HG03432 (cell line): Measurements from ENCODE around the gene TRIM33.

Experiments
- ATAC-seq: cut with Tn5 transposase; IDR thresholded peaks from one replicate; pipeline ENCODE4 v1.9.1; 2021; ENCODE audit warnings: mild to moderate bottlenecking, moderate library complexity; ENCODE audit not compliant: unreplicated experiment

Gene TRIM33

GRCh38 chr1:114511032-114511785, at the start of gene TRIM33:
Gene TRIM33, minus strand, starts transcription at chr1:114511203. Its CDS starts 127 bp downstream, at chr1:114511076.
- ATAC-seq: peak; percentile 85

DNA sequence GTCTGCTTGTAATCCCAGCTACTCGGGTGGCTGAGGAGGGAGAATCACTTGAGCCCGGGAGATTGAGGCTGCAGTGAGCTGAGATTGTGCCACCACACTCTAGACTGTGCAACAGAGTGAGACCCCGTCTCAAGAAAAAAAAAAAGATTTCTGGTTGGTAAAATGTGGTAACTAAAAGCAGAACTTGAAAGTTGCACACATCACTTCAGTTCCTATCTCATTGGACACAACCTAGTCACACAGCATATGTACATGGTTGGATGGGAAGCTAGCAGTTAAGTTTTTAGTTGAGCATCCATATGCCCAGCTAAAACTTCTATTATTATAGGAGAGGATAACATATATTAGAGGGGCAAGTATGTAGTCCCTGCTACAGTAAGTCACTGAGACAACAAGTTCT, 48.4 kb upstream of the TRIM33 start:
- peak; percentile 45 for ATAC-seq

DNA sequence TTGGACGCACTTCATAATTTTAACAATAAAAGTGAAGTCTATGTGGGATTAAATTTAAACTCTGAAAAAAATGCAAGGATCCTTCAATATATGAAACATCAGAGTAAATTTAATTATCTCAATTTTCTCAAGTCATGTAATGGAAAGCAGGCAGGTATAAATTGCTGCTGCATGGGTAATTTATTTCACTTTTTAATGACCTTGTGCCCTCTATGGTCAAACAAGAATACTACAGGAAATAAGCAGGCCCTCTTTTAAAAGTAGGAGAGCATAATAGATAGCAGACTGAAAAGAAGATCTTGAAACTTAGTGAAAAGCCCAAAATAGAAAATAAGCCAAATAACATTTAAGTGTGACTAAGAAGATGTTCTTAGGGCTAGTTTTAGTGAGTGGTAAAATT, 47.5 kb upstream of the TRIM33 start:
- peak; percentile 71 for ATAC-seq

DNA sequence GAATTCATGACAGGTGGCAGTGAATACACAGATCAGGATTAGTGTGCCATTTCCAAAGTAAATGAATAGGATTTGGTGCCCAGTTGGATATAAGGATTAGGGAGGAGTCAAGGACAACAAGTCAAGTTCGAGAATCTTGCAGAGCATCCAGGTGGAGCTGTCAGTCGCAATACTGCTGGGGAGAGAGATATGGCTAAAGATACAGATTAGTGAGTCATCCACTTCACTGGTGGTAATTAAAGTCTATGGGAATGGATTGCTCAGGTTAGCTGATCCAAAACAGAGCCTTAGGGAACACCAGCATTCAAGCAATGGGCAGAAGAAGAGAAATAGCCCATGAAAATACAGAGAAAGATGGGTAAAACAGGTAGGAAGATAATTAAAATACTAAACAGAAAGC, 43.6 kb upstream of the TRIM33 start:
- ATAC-seq: no peak

DNA sequence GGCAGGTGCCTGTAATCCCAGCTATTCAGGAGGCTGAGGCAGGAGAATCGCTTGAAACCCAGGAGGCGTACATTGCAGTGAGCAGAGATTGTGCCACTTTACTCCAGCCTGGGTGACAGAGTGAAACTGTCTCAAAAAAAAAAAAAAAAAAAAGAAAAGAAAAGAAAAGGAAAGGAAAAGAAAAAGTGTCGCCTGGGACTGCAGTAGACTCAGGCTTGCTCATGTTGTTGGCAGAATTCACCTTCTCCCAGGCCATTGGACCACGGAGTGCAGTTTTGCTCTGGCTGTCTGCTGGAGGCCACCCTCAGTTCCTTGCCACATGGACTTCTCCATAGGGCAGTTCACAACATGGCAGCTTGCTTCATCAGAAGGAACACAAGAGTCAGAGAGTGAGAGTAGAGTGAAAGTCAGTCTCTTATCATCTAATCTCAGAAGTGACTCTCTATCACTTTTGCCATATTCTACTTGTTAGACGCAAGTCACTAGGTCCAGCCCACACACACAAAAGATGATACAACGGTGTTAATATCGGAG, 41.2 kb upstream of the TRIM33 start:
- no peak for ATAC-seq

DNA sequence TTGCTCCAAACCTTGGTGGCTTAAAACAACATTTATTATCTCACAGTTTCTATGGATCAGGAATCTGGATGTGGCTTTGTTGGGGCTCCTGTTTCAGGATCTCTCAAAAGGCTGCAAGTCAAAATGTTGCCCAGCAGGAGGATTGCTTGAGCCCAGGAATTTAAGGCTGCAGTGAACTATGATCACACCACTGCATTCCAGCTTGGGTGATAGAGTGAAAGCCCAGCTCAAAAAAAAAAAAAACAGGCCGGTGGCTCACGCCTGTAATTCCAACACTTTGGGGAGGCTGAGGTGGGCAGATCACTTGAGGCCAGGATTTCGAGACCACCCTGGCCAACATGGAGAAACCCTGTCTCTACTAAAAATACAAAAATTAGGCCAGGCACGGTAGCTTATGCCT, 40.4 kb upstream of the TRIM33 start:
- ATAC-seq: no peak

- no peak for ATAC-seq
These were observed 39.3 kb upstream of the TRIM33 start for GRCh38 chr1:114550336-114550735.

DNA sequence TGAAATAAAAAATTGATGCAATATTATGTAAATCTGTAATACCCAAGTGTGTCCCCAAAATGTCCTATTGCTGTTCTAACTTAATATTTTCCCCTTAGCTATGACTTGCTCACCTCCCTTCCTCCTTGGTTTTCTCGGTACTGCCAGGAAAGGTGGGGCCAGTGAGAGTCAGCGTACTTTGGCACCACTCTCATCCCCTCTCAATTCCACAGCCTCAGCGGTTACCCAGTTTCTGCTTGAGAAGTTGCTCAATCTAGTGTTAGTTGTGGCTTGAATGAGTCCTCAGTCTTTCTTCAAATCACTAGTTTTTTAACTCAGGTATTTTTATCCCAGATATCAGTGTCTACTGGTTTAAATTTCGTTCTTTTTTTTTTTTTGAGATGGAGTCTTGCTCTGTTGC, 38.1 kb upstream of the TRIM33 start:
- no peak for ATAC-seq

- no peak for ATAC-seq
These were observed 36.1 kb upstream of the TRIM33 start for GRCh38 chr1:114547076-114547475.

- no peak for ATAC-seq
These were observed 34.8 kb upstream of the TRIM33 start for GRCh38 chr1:114545796-114546195.

DNA sequence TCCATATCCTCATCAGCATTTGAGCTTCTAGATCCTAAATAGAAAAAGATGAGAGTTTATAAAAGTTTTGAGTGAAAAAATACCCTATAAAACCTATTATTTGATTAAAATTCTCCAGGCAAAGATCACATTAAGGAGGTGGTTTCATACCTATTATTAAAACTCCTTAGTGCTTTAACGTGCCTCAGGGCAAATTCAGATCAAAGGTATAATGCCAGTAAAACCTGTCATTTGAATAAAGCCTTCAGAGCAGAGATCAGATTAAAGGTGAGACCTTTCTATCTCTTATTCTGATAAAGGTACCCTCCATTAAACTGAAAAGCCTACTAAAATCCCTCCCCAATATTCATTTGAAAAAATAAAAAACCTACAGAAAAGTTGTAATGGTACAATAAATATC, 34.3 kb upstream of the TRIM33 start:
- ATAC-seq: no peak

GRCh38 chr1:114540821-114541220, 29.8 kb upstream of the TRIM33 start:
- no peak for ATAC-seq

DNA sequence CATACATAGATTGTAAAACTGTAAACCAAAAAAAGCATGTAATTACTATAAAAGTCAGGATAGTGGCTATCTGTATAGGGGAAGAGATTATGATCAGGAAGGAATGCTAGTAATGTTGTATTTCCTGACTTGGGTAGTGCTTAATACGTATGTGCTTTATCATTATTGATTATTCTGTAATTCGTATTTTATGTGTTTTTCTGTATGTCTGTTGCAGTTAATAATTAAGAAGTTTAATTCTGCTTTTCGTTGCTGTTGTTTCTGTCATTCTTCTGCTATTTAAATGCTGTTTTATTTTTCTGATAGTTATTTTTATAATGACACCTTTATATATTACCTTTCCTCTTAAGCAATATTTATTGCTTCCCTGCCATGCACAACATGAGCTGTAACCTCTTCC, 29.3 kb upstream of the TRIM33 start:
- ATAC-seq: no peak

- no peak for ATAC-seq
These were observed 25.0 kb upstream of the TRIM33 start for GRCh38 chr1:114536043-114536442.

- no peak for ATAC-seq
These were observed 24.4 kb upstream of the TRIM33 start for GRCh38 chr1:114535401-114535800.

DNA sequence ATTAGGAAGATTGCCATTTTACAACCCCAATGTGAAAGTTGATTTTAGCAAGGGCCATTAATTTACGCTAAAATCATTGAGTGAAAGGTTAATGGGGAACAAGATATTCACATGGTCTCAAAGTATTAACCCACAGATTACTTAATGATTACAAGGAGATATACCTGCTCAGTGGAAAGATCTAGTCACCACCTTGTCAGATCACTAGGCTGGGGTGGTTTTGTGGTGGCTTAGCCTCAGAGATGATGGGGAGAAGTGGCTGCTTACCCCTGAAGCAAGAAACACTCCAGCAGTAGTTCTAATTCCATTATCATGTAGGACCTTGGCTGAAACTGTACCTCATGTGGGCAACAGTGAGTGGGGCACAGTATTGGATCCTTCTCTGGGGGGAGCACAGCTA, 20.1 kb upstream of the TRIM33 start:
- no peak for ATAC-seq

- no peak for ATAC-seq
These were observed 19.2 kb upstream of the TRIM33 start for GRCh38 chr1:114530224-114530623.

DNA sequence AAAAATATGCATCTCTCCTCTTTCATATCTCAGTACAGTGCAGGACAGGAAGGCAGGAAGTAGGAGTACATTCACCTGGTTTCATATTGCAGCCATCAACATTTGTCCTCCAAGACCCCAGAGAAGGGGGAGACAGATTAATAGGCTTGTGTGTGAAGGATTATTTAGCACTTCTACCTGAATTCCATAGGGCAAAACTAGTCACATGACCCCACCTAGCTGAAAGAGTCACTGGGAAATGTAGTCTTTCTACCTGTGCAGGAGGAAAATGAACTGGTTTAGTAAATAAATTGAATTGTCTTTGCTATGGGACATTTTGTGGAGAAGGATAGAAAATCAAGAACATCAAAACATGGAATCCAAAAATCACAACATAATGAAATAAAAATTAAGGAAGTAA, 13.9 kb upstream of the TRIM33 start:
- no peak for ATAC-seq

GRCh38 chr1:114522264-114522575, 11.2 kb upstream of the TRIM33 start:
- ATAC-seq: no peak

GRCh38 chr1:114521396-114522263, 10.6 kb upstream of the TRIM33 start:
- ATAC-seq: no peak

GRCh38 chr1:114517348-114517747, 6.3 kb upstream of the TRIM33 start:
- no peak for ATAC-seq
